ENCODE results near the gene ABLIM2. TPM values are rescaled to one million over a fixed set of nuclear protein-coding genes. Genes with fewer than 3 reads are reported as not detected.

Gene ABLIM2
- total RNA-seq, 4 donors from 2014 or later = 10.6 to 31.7 (median 20.3) TPM

DNA sequence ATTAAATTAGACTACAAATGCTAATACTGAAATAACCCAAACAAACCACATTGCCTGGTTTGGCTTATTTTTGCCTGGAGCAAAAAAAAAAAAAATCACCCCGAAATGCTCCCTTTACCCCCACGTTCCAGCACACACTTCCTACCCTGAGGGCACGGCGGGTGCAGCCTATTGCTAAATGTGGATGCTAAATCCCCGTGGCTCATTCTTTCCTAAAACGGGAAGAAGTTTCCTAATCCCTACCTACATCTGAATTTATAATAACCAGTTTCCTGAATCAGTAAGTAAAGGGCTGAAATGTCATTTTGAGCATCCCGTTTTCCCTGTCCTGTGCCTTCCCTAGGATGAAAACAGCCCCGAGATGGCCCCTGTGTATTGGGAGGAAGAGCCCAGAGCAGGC, 97.0 kb downstream of the ABLIM2 start:
- intact Hi-C loops (cut with DNase I; ENCODE audit: low total_unique reads) = no loop called here
- TF ChIP-seq, protein P1, sequence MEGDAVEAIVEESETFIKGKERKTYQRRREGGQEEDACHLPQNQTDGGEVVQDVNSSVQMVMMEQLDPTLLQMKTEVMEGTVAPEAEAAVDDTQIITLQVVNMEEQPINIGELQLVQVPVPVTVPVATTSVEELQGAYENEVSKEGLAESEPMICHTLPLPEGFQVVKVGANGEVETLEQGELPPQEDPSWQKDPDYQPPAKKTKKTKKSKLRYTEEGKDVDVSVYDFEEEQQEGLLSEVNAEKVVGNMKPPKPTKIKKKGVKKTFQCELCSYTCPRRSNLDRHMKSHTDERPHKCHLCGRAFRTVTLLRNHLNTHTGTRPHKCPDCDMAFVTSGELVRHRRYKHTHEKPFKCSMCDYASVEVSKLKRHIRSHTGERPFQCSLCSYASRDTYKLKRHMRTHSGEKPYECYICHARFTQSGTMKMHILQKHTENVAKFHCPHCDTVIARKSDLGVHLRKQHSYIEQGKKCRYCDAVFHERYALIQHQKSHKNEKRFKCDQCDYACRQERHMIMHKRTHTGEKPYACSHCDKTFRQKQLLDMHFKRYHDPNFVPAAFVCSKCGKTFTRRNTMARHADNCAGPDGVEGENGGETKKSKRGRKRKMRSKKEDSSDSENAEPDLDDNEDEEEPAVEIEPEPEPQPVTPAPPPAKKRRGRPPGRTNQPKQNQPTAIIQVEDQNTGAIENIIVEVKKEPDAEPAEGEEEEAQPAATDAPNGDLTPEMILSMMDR (IDR thresholded peaks at IDR 0.05) = no peak
- WGBS, 2 donors = 65 to 74% methylated on average over 8 of the region's 8 CpGs
- no peak for DNase-seq (ENCODE audit: low spot score in 2 of 2)
- no peak overlapping the region for H3K4me3 ChIP-seq (ENCODE audit: low read depth, poor library complexity, severe bottlenecking)

- H3K4me3 ChIP-seq (ENCODE audit: low read depth, poor library complexity, severe bottlenecking) = no peak overlapping the region
- intact Hi-C loops (cut with DNase I; ENCODE audit: low total_unique reads) = no loop called here
- WGBS, 2 donors = 59 to 83% methylated on average over 6 to 7 of the region's 7 CpGs
- no peak for DNase-seq (ENCODE audit: low spot score in 2 of 2)
- TF ChIP-seq, protein P1 (IDR thresholded peaks at IDR 0.05) = no peak
- TF ChIP-seq POLR2A (IDR thresholded peaks at IDR 0.05) = no peak
Measured at GRCh38 chr4:8061145-8061544, 97.5 kb downstream of the ABLIM2 start.

DNA sequence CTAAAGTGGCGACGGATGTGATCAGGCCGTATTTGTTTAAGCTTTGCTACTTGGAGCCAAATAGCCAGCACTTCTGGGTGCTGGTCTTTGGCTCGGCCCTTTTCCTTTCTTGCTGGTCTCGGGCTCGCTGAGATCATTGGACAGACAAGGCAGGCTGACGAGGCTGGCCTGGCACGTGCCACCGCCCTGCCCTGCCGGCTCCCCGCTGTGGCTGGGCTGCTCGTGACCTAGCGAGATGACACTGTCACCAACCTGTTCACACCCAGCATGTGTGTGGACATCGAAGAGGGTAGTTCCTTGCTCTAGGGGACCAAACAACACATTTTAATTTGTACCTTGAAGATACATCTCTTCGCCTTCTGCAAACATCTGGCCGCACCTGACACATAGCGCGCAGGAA, 98.0 kb downstream of the ABLIM2 start:
- WGBS, 2 donors = 87 to 93% methylated on average over 18 of the region's 18 CpGs
- TF ChIP-seq, protein P1 (IDR thresholded peaks at IDR 0.05) = no peak
- no peak for TF ChIP-seq POLR2A (IDR thresholded peaks at IDR 0.05)
- no peak for DNase-seq (ENCODE audit: low spot score in 2 of 2)
- H3K4me3 ChIP-seq (ENCODE audit: low read depth, poor library complexity, severe bottlenecking) = no peak overlapping the region
- intact Hi-C loops (cut with DNase I; ENCODE audit: low total_unique reads) = no loop called here

DNA sequence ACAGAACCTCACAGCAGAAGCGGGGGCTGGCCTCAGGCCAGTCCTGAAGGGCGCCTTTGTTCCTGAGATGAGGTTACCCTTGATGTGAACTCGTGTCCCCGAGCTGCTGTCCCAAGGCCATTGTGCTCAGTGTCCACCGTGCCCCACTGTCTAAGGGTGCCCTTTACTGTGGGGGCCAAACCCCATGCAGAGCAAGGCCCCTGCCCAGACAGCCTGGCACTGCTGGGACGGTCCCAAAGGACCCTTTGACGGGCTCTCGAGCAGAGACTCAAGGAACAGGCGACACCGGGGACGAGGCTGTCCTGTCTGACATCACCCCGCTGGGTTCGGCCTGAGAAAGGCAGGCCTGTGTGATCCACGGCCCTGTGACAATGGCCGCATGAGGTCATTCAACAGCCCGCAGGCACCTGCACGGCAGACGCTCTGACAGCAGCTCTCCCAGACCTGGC, 100.6 kb downstream of the ABLIM2 start:
- no peak overlapping the region for H3K4me3 ChIP-seq (ENCODE audit: low read depth, poor library complexity, severe bottlenecking)
- TF ChIP-seq, protein P1 (IDR thresholded peaks at IDR 0.05) = no peak
- TF ChIP-seq POLR2A (IDR thresholded peaks at IDR 0.05) = no peak
- intact Hi-C loops (cut with DNase I; ENCODE audit: low total_unique reads) = no loop called here
- 93 to 97% methylated on average over 17 of the region's 18 CpGs for WGBS, 2 donors
- DNase-seq (ENCODE audit: low spot score in 2 of 2) = no peak

- DNase-seq (ENCODE audit: low spot score in 2 of 2) = no peak
- TF ChIP-seq, protein P1 (IDR thresholded peaks at IDR 0.05) = no peak
- TF ChIP-seq POLR2A (IDR thresholded peaks at IDR 0.05) = no peak
- H3K4me3 ChIP-seq (ENCODE audit: low read depth, poor library complexity, severe bottlenecking) = no peak overlapping the region
- 93 to 97% methylated on average over 6 of the region's 6 CpGs for WGBS, 2 donors
- intact Hi-C loops (cut with DNase I; ENCODE audit: low total_unique reads) = no loop called here
Measured at GRCh38 chr4:8055206-8055605, 103.4 kb downstream of the ABLIM2 start.

- no peak for TF ChIP-seq POLR2A (IDR thresholded peaks at IDR 0.05)
- TF ChIP-seq, protein P1 (IDR thresholded peaks at IDR 0.05) = no peak
- no peak for DNase-seq (ENCODE audit: low spot score in 2 of 2)
- 75 to 83% methylated on average over 18 of the region's 18 CpGs for WGBS, 2 donors
- H3K4me3 ChIP-seq (ENCODE audit: low read depth, poor library complexity, severe bottlenecking) = no peak overlapping the region
- intact Hi-C loops (cut with DNase I; ENCODE audit: low total_unique reads) = no loop called here
Measured at GRCh38 chr4:8053688-8054449, 104.7 kb downstream of the ABLIM2 start.

Measured in lower leg skin (tissue), 4 donors.